GM12875 (cell line): ENCODE data around the gene HDAC10.

Experiments used
- H3K4me3 ChIP-seq: one replicate; pipeline ENCODE4 v1.5.1; 2011; ENCODE audit warnings: low read depth, low read length, control low read depth
- CTCF ChIP-seq: IDR thresholded peaks from 2 replicates; pipeline ENCODE4 v1.5.1; 2011; ENCODE audit warnings: low read depth, mild to moderate bottlenecking, control low read depth, inconsistent platforms, low read length, moderate library complexity, borderline replicate concordance; ENCODE audit not compliant: insufficient read depth

HDAC10 gene

GRCh38 chr22:50267591-50268390 is 16.7 kb upstream of the HDAC10 start:
- 0 out of 2 replicates have a peak, but pooled peaks have one; percentile 22 for TF ChIP-seq CTCF
- no peak overlapping the region for H3K4me3 ChIP-seq

- no peak overlapping the region for H3K4me3 ChIP-seq
- no peak for TF ChIP-seq CTCF
Measured at GRCh38 chr22:50266994-50267393, 15.9 kb upstream of the HDAC10 start.

- H3K4me3 ChIP-seq, result no peak overlapping the region
- TF ChIP-seq CTCF, result no peak
Measured at GRCh38 chr22:50264946-50265669, 14.0 kb upstream of the HDAC10 start.

DNA sequence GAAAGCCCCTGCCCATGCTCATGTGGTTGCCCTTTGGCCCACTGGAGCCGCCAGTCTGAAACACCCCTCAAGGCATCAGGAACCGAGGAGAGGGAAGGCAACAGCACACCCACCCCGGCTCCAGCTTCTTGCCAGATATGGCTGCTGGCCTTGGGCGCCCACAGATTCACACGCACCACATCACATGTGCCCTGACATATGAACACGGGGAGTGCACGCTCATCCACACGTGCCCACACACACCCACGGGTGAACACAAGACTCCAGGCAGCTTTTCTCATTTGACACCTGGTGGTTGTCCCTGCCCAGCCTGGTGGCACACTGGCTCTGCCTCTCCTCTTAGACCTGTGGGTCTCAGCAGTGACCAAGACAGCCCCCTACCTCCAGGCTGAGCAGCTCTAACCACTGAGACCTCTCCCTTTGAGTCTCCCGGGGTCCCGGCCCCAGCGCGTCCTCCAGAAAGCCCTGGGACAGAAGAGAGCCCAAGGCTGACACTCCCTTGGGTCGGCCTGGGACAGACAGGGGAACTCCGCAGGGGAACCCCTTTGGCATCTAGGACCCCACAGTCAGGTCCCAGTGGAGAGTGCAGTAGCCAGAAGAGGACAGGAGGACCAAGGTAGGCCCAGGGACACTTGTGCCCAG is 13.2 kb upstream of the HDAC10 start:
- TF ChIP-seq CTCF, result no peak
- H3K4me3 ChIP-seq, result no peak overlapping the region

DNA sequence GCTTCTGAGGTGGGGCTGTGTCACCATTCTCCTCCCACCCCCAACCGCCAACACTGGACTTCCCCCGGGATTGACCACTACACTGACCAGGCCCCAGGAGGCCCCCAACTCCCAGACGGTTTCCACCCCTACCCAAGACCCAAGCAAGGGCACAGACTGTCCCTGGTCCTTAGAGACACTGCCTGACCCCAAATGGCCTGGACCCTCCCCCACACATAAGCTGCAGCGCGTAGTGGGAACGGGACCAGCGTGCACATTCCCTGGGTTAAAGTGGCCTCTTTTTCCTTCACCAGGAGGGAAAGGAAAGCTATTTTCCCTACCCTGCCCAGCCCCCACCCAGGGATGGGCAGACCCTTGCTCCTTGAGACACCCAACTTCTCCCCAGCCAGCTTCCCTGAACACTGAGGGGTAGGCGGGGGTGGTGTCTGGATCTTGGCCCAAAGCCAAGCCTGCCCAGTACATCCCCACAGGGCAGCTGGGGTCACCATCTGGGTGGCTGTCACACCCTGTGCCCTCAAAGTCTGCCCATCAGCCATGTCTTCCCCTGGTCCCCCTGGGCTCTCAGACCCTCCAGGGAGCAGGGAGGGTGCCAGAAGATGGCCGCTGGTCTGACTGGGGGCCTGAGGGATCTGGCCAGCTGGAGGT is 12.0 kb upstream of the HDAC10 start:
- H3K4me3 ChIP-seq, result no peak overlapping the region
- TF ChIP-seq CTCF, result no peak

DNA sequence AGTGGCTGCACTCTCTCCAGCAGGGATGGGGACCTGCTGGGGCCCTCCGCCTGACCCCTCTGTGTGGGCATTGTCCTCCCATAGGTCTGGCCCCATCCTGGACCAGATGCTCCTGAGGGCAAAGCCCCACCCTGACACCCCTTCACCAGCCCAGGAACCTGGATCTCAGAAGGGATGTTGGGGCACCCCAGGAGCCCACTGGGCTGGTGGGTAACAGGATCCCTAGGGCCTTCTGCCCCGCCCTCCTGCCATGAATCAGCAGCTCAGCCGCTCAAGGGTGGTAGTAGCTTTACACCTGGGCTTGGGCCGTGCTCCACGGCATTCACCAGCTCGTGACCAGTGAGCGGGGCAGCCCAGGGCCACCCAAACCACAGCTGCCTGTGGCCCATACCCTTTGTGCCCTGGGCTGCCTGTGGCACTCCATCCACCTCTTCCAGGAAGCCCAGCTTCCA is 11.4 kb upstream of the HDAC10 start:
- TF ChIP-seq CTCF, result no peak
- H3K4me3 ChIP-seq, result no peak overlapping the region
